ENCODE results near the gene SIVA1. TPM values are rescaled to one million over a fixed set of nuclear protein-coding genes. Genes with fewer than 3 reads are reported as not detected.

SIVA1 gene
- total RNA-seq, 1 experiment from 2014 or later, result 128 TPM

DNA sequence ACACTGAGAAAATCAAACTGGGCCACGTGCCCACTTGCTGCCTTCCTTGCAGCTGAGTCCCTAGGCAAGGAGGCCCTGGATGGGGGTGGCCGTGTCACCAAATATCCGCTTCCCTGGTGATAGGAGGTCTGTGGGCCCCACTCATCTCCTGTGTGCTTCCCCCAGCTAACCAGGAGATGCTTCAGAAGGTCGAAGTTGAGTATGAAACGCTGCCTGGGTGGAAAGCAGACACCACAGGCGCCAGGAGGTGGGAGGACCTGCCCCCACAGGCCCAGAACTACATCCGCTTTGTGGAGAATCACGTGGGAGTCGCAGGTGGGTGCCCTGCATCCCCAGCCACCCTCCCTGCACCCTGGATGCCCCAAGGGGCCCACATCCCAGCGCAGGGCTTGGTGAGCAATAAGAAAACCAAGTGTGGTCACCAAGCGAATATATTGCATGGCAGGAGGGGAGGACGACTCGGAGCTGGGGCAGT, 6.8 kb upstream of the SIVA1 start:
- Mint-ChIP-seq H3K27me3 (ENCODE audit: low read depth) (peaks cover 14% of the 10 kb centered on the region), H3K9me3 (peaks cover 21% of the 10 kb centered on the region), H3K36me3 (peaks cover 19% of the 10 kb centered on the region), H3K4me3 (no peak overlapping the region), H3K27ac (no peak overlapping the region), H3K4me1 (peaks cover 3% of the 10 kb centered on the region; the same call in 1 of the 2 replicates)
- CTCF ChIA-PET, result interaction anchor here (1.4 kb wide), 1 partner anchor 23 kb away, joined by 3 read pairs; no protein-coding TSS in a partner anchor
- no peak for ATAC-seq
- no peak for DNase-seq (ENCODE audit: low spot score)
- POLR2A ChIA-PET, result no interaction called here
- no peak for TF ChIP-seq ELF4 (CRISPR knock-in tag; IDR thresholded peaks at IDR 0.05; ENCODE audit: low read depth)
- TF ChIP-seq ZMAT4 (CRISPR knock-in tag; IDR thresholded peaks at IDR 0.05), result no peak
- TF ChIP-seq, protein P1, sequence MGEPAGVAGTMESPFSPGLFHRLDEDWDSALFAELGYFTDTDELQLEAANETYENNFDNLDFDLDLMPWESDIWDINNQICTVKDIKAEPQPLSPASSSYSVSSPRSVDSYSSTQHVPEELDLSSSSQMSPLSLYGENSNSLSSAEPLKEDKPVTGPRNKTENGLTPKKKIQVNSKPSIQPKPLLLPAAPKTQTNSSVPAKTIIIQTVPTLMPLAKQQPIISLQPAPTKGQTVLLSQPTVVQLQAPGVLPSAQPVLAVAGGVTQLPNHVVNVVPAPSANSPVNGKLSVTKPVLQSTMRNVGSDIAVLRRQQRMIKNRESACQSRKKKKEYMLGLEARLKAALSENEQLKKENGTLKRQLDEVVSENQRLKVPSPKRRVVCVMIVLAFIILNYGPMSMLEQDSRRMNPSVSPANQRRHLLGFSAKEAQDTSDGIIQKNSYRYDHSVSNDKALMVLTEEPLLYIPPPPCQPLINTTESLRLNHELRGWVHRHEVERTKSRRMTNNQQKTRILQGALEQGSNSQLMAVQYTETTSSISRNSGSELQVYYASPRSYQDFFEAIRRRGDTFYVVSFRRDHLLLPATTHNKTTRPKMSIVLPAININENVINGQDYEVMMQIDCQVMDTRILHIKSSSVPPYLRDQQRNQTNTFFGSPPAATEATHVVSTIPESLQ (CRISPR knock-in tag; IDR thresholded peaks at IDR 0.05), result no peak
- TF ChIP-seq KAT7 (CRISPR knock-in tag; IDR thresholded peaks at IDR 0.05; ENCODE audit: borderline replicate concordance), result no peak

- ChIA-PET POLR2A (no interaction called here), CTCF (interaction anchor here (0.9 to 1.4 kb wide), 2 partner anchors 22 to 79 kb away, joined by 3 read pairs; no protein-coding TSS in a partner anchor)
- H3K27ac Mint-ChIP-seq, result no peak overlapping the region
- H3K4me1 Mint-ChIP-seq, result peaks cover 3% of the 10 kb centered on the region; the same call in 1 of the 2 replicates
- H3K4me3 Mint-ChIP-seq, result no peak overlapping the region
- H3K9me3 Mint-ChIP-seq, result peaks cover 22% of the 10 kb centered on the region
- DNase-seq (ENCODE audit: low spot score) (no peak), ATAC-seq (no peak)
- peaks cover 14% of the 10 kb centered on the region for H3K27me3 Mint-ChIP-seq (ENCODE audit: low read depth)
- TF ChIP-seq KAT7 (CRISPR knock-in tag; IDR thresholded peaks at IDR 0.05; ENCODE audit: borderline replicate concordance) (no peak), RELA (CRISPR knock-in tag; IDR thresholded peaks at IDR 0.05; ENCODE audit: borderline replicate concordance) (no peak), NFATC4 (CRISPR knock-in tag; IDR thresholded peaks at IDR 0.05) (no peak), CREM (CRISPR knock-in tag; IDR thresholded peaks at IDR 0.05) (no peak), ZBTB21 (CRISPR knock-in tag; IDR thresholded peaks at IDR 0.05; ENCODE audit: borderline replicate concordance) (no peak), SMAD3 (CRISPR knock-in tag; IDR thresholded peaks at IDR 0.05; ENCODE audit: borderline replicate concordance) (no peak), PRRX2 (CRISPR knock-in tag; IDR thresholded peaks at IDR 0.05) (no peak), MYBL2 (CRISPR knock-in tag; IDR thresholded peaks at IDR 0.05) (no peak), EMX1 (CRISPR knock-in tag; IDR thresholded peaks at IDR 0.05) (no peak), TEAD4 (CRISPR knock-in tag; IDR thresholded peaks at IDR 0.05) (no peak)
- TF ChIP-seq, protein P2, sequence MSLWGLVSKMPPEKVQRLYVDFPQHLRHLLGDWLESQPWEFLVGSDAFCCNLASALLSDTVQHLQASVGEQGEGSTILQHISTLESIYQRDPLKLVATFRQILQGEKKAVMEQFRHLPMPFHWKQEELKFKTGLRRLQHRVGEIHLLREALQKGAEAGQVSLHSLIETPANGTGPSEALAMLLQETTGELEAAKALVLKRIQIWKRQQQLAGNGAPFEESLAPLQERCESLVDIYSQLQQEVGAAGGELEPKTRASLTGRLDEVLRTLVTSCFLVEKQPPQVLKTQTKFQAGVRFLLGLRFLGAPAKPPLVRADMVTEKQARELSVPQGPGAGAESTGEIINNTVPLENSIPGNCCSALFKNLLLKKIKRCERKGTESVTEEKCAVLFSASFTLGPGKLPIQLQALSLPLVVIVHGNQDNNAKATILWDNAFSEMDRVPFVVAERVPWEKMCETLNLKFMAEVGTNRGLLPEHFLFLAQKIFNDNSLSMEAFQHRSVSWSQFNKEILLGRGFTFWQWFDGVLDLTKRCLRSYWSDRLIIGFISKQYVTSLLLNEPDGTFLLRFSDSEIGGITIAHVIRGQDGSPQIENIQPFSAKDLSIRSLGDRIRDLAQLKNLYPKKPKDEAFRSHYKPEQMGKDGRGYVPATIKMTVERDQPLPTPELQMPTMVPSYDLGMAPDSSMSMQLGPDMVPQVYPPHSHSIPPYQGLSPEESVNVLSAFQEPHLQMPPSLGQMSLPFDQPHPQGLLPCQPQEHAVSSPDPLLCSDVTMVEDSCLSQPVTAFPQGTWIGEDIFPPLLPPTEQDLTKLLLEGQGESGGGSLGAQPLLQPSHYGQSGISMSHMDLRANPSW (CRISPR knock-in tag; conservative IDR thresholded peaks at IDR 0.05; ENCODE audit: low read depth), result no peak
- H3K36me3 Mint-ChIP-seq, result peaks cover 19% of the 10 kb centered on the region
Measured at GRCh38 chr14:104746934-104747481, 5.9 kb upstream of the SIVA1 start.

DNA sequence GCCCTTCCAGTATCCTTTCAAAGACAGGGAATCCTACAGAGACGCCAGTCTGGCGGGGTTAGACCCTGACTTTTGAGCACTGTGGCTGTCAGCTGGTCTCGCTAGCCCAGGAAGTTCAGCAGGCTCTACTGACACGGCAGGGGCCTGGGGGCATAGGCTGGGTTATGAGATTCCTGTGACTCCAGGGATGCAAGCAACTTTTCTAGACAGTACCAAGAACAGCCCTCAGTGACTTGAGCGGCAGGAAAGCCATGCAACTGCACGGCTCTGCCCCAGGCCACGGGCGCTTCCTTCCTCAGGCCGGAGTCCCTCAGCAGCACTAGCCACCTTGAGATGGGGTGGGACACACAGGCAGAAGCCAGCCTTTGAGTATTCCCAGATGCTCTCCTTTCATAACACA, 5.1 kb upstream of the SIVA1 start:
- no peak for ATAC-seq
- Mint-ChIP-seq H3K27me3 (ENCODE audit: low read depth) (peaks cover 14% of the 10 kb centered on the region), H3K4me3 (no peak overlapping the region), H3K36me3 (peaks cover 19% of the 10 kb centered on the region), H3K4me1 (peaks cover 3% of the 10 kb centered on the region; the same call in 1 of the 2 replicates), H3K9me3 (peaks cover 22% of the 10 kb centered on the region), H3K27ac (no peak overlapping the region)
- POLR2A ChIA-PET, result no interaction called here
- DNase-seq (ENCODE audit: low spot score), result no peak
- CTCF ChIA-PET, result interaction anchor here (0.9 to 1.4 kb wide), 2 partner anchors 21 to 79 kb away, joined by 3 read pairs; no protein-coding TSS in a partner anchor
- no peak for TF ChIP-seq ZNF317 (CRISPR knock-in tag; IDR thresholded peaks at IDR 0.05; ENCODE audit: borderline replicate concordance, low read depth)
- TF ChIP-seq MXD4 (CRISPR knock-in tag; IDR thresholded peaks at IDR 0.05; ENCODE audit: borderline replicate concordance), result no peak
- TF ChIP-seq NR3C1 (CRISPR knock-in tag; conservative IDR thresholded peaks at IDR 0.05; ENCODE audit: low read depth), result no peak
- TF ChIP-seq, protein P3, sequence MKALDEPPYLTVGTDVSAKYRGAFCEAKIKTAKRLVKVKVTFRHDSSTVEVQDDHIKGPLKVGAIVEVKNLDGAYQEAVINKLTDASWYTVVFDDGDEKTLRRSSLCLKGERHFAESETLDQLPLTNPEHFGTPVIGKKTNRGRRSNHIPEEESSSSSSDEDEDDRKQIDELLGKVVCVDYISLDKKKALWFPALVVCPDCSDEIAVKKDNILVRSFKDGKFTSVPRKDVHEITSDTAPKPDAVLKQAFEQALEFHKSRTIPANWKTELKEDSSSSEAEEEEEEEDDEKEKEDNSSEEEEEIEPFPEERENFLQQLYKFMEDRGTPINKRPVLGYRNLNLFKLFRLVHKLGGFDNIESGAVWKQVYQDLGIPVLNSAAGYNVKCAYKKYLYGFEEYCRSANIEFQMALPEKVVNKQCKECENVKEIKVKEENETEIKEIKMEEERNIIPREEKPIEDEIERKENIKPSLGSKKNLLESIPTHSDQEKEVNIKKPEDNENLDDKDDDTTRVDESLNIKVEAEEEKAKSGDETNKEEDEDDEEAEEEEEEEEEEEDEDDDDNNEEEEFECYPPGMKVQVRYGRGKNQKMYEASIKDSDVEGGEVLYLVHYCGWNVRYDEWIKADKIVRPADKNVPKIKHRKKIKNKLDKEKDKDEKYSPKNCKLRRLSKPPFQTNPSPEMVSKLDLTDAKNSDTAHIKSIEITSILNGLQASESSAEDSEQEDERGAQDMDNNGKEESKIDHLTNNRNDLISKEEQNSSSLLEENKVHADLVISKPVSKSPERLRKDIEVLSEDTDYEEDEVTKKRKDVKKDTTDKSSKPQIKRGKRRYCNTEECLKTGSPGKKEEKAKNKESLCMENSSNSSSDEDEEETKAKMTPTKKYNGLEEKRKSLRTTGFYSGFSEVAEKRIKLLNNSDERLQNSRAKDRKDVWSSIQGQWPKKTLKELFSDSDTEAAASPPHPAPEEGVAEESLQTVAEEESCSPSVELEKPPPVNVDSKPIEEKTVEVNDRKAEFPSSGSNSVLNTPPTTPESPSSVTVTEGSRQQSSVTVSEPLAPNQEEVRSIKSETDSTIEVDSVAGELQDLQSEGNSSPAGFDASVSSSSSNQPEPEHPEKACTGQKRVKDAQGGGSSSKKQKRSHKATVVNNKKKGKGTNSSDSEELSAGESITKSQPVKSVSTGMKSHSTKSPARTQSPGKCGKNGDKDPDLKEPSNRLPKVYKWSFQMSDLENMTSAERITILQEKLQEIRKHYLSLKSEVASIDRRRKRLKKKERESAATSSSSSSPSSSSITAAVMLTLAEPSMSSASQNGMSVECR (CRISPR knock-in tag; IDR thresholded peaks at IDR 0.05; ENCODE audit: borderline replicate concordance), result no peak
- no peak for TF ChIP-seq TEAD4 (CRISPR knock-in tag; IDR thresholded peaks at IDR 0.05)
- no peak for TF ChIP-seq KAT7 (CRISPR knock-in tag; IDR thresholded peaks at IDR 0.05; ENCODE audit: borderline replicate concordance)
- TF ChIP-seq TP53 (CRISPR knock-in tag; IDR thresholded peaks at IDR 0.05), result no peak
- TF ChIP-seq OVOL2 (CRISPR knock-in tag; IDR thresholded peaks at IDR 0.05; ENCODE audit: borderline replicate concordance), result no peak
- TF ChIP-seq ETV6 (CRISPR knock-in tag; IDR thresholded peaks at IDR 0.05), result no peak
- TF ChIP-seq NR1H2 (CRISPR knock-in tag; IDR thresholded peaks at IDR 0.05), result no peak
